Raji (cell line): Measurements from ENCODE around the gene MADCAM1.

ENCODE experiments used
- POLR2A ChIP-seq: IDR thresholded peaks from 2 replicates; pipeline ENCODE4 v1.6.1; 2011; ENCODE audit warnings: low read depth, low read length, control low read depth; ENCODE audit not compliant: insufficient read depth

MADCAM1 gene

DNA sequence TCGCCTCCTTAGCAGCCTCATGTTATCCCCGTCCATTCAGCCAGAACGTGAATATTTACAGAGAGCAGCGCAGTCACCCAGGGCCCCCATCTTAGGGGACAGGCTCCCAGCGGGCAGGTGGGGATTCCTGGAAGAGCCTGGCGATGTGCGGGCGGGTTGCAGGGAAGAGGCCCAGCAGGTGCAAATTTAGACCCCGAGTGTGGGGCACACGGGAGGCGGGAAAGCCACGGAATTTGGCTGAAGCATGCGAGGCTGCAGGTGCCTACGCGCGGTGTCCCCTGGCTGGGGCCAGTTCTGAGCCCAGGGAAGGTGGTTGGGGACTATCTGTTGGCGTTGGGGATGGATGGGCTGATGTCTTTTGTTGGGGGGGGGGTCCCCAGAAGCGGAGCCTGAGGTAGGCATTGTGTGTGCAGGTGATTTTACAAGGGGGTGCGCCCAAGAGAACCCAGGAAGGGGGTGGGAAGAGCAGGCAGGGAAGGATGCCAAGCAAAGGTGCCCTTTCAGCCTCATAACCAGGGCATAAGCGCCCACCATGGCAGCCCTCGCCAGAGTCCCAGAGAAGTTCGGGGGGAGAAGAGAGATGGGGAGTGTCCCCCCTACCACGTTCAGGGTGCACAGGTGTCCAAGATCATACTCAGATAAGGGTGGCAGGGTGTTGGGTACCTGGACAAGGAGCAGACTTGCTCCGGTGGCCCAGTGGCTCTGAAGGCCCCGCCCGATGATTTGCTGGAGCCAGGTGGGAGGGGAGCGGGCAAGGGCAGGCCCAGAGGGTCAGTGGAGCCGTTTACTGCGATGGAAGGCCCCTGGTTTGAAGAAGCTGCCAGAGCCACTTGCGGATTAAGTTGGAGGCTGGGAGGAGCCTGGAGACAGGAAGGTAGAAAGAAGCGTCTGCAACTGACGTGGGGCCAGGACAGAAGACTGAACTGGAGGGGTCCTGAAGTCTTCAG lies 12.2 kb downstream of the MADCAM1 start:
- TF ChIP-seq POLR2A = no peak

DNA sequence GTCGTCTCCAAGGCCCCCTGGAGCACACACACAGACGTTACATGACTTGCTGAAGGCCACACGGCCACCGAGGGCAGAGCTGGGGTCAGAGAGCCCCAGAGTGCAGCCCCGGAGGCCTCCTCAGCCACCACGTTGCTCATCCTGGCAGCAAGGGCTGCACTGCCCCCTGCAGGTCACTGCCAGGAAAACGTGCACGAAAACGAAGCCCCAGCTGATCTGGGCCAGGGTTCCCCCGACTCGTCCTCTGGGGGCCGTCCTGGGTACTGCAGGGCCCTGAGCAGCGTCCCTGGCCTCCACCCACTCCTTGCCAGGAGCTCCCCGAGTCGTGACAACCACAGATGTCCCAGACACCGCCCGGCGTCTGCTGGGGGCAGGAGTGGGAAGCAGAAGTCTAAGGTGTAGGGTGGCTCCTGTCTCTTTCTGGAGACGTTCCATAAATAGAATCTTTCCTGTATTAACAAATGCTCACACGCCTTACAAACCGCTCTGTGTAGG lies 14.4 kb downstream of the MADCAM1 start:
- TF ChIP-seq POLR2A = peak; percentile 50; the same call in 1 of the 2 replicates

GRCh38 chr19:511101-511851 lies 15.0 kb downstream of the MADCAM1 start:
- peak; percentile 45; the same call in 1 of the 2 replicates for TF ChIP-seq POLR2A

DNA sequence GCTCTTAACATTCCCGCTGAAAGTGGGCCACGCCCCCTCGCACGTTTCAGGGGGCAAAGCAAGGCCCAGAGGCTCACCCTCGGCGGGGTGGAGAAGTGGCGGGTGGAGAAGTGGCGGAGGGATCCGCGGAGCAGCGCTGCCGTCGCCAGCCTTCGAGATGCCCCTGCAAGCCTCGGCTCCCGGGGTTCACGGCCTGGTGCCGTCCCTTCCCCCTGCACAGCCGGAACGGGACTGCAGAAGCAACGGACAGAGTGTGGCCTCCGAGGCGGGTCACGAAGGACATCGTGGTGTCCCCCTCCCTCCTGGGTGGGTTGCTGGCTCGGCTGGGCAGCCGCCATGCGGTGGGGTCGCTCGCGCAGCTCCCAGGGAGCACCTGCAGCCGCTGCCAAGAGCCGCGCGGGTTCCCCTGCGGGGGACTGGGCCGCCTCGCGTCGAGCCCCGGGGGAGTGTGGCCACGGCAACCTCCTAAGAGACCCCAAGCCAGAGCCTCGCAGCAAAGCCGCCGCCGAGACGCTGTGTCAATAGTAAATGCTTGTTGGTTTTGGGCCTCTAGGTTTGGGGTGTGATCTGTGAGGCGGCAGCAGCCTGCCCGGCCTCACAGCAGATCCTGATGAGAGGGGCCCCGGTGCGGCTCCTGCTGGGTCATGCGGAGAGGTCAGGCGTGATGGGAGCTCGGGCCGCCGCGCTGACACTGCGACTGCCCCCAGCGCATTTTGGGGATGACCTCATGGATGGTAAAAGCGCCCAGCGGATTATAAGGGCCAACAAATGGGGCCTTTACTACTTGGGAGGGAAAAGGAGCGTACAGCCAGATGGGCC lies 16.5 kb downstream of the MADCAM1 start:
- TF ChIP-seq POLR2A = no peak

DNA sequence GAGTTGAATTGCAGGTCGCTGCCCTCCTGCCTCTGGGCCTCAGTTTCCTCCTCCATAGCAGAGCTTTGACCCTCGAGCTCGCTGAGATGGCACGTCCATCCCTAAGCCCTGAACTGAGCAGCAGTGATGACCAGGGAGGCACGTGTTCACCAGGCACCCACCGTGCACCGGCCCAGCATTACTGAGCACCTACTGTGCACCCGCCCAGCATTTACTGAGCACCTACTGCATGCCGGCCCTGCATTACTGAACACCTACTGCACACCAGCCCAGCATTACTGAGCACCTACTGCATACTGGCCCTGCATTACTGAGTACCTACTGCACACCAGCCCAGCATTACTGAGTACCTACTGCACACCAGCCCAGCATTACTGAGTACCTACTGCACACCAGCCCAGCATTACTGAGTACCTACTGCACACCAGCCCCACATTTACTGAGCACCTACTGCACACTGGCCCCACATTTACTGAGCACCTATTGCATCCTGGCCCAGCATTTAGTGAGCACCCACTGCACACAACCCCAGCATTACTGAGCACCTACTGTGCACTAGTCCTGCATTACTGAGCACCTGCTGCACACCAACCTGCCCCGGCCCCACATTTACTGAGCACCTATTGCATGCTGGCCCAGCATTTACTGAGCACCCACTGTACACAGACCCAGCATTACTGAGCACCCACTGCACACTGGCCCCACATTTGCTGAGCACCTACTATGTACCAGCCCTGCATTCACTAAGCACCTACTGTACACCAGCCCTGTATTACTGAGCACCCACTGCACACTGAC lies 17.3 kb downstream of the MADCAM1 start:
- TF ChIP-seq POLR2A = no peak

DNA sequence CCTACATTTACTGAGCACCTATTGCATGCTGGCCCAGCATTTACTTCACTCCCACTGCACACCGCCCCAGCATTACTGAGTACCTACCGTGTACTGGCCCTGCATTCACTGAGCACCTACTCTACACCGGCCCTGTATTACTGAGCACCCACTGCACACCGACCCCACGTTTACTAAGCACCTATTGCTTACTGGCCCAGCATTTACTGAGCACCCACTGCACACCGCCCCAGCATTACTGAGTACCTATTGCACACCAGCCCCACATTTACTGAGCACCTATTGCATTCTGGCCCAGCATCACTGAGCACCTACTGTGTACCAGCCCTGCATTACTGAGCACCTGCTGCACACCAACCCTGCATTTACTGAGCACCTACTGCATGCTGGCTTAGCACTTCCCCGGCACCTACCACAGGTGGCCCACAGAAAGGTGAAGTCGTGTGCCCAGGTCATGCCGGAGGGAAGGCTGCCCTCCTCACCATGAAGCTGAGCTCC lies 17.9 kb downstream of the MADCAM1 start:
- no peak for TF ChIP-seq POLR2A

- TF ChIP-seq POLR2A = no peak
These were observed 21.7 kb downstream of the MADCAM1 start for GRCh38 chr19:517721-518597.

- TF ChIP-seq POLR2A = no peak
These were observed 22.4 kb downstream of the MADCAM1 start for GRCh38 chr19:518598-519231.

DNA sequence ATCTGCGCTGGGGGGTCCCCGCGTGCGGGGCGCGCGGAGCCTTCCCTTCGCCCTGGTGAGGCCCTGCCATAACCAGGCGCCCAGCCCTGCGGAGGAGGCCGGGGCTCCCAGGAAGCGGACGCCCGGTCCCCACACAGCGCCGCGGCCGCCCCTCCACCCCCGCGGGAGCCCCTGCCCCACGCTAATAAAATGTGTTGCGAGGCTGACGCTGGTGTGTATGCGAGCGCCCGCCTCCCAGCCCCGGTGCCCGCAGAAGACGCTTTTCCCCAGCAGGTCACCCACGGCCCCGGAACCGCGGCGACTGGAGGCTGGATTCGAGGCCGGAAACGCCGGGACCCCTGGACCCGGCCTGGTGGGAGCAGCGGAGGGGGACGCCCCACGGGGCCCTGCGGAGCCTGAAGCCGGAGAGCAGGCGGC lies 23.2 kb downstream of the MADCAM1 start:
- TF ChIP-seq POLR2A = no peak

DNA sequence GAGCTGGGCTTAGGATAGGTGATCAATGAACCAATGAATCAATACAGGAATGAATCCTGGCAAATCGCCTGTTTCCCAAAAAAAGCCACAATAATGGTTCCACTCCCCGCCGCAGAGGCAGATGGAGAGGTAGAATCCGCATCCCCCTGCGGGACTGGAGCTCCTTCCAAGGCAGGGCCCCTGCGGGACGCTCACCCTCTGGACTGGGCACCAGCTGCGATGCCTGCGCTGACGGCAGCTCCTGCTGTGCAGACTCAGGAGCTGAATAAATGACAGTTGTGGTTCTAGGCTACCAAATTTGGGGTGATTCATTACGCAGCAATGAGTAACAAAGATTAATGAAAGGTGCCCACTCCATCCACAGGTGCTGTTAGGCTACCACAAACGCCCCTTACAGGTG lies 26.4 kb downstream of the MADCAM1 start:
- TF ChIP-seq POLR2A = no peak

DNA sequence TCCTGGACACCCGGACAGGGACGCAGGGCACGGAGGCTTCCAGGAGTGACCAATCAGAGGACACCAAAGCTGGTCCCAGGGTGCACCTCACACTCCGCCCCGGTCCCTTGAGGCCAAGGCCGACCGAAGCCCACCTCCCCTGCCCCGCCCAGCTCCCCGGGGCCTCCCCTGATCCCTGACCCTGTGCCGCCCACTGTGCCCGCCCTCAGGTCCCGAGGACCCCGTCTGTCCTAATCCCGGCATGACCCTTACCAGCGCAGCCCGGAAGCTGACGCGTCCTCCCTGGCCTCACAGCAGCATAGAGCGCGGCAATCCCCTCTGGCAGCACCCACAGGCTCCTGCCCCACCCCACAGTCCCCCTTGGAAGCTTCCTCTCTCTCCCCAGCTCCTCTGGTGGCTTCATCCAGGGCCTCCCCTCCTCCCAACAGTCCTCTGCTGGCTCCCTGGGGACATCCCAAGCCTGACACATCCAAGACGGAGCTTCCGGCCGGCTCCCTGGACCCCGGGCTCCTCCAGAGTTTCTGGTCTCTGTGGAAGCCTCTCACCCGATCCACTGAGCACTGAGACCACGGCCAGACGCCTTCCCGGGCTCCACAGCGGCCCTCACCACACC lies 27.9 kb downstream of the MADCAM1 start:
- TF ChIP-seq POLR2A = no peak

- no peak for TF ChIP-seq POLR2A
These were observed 28.7 kb downstream of the MADCAM1 start for GRCh38 chr19:525029-525428.
